Measurements from ENCODE around the gene NGDN. TPM values are rescaled to one million over a fixed set of nuclear protein-coding genes. Genes with fewer than 3 reads are reported as not detected.

The NGDN gene
- total and polyA plus RNA-seq, 10 donors = 32.7 to 62.7 (median 40.3) TPM

- intact Hi-C loops (cut with DNase I; ENCODE audit: low total_unique reads) = no loop called here
- H3K9me3 ChIP-seq = no peaks in the 10 kb centered on the region
- H3K27ac ChIP-seq = no peak overlapping the region
- TF ChIP-seq POLR2A (IDR thresholded peaks at IDR 0.05) = no peak
- TF ChIP-seq CTCF (IDR thresholded peaks at IDR 0.05 in 8 of 11, conservative IDR thresholded peaks at IDR 0.05 in 3 of 11) = no peak
- no peak for TF ChIP-seq POLR2AphosphoS5 (IDR thresholded peaks at IDR 0.05)
- no peak overlapping the region for H3K4me3 ChIP-seq
- no peaks in the 10 kb centered on the region for H3K27me3 ChIP-seq (replicated peaks in 1 of 7)
- peaks cover 0 to 94% (median 28%) of the 10 kb centered on the region in 6 donors for H3K36me3 ChIP-seq
- H3K4me1 ChIP-seq = peaks cover 0 to 16% (median 0%) of the 10 kb centered on the region in 6 donors
- DNase-seq = no peak
- 75 to 90% (median 80%) methylated on average over 3 of the region's 3 CpGs for WGBS, 5 donors
These were observed 12.0 kb downstream of the NGDN start for GRCh38 chr14:23481362-23481970.

- intact Hi-C loops (cut with DNase I; ENCODE audit: low total_unique reads) = no loop called here
- Histone ChIP-seq H3K27me3 (replicated peaks in 1 of 7) (no peaks in the 10 kb centered on the region), H3K9me3 (no peaks in the 10 kb centered on the region)
These were observed 12.7 kb downstream of the NGDN start for GRCh38 chr14:23481979-23482822.

DNA sequence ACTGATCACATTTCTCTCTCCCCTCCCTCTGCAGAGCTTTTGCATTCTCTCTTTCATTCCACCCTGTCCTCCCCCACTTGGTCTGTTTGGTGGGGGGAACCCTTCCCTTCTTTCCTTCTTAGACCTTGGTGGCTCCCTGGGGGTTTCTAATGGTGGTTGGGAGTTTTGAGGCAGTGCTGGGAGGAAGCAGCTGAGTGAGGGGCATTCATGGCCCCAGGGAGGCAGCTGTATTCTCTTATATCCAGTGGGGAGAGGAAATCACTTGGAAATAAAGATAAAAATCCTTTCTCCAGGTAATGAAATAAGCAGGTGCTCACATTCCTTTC, 13.3 kb downstream of the NGDN start:
- H3K9me3 ChIP-seq = no peaks in the 10 kb centered on the region
- no peak for DNase-seq
- no peaks in the 10 kb centered on the region for H3K27me3 ChIP-seq (replicated peaks in 1 of 7)
- H3K4me1 ChIP-seq = peaks cover 0 to 13% (median 0%) of the 10 kb centered on the region in 6 donors
- intact Hi-C loops (cut with DNase I; ENCODE audit: low total_unique reads) = no loop called here
- H3K27ac ChIP-seq = no peak overlapping the region
- TF ChIP-seq CTCF (IDR thresholded peaks at IDR 0.05 in 8 of 11, conservative IDR thresholded peaks at IDR 0.05 in 3 of 11) (no peak), POLR2A (IDR thresholded peaks at IDR 0.05) (no peak), POLR2AphosphoS5 (IDR thresholded peaks at IDR 0.05) (no peak)
- no peak overlapping the region for H3K4me3 ChIP-seq
- peaks cover 0 to 92% (median 17%) of the 10 kb centered on the region in 6 donors for H3K36me3 ChIP-seq

More at GRCh38 chr14:23481979-23482822, 12.7 kb downstream of the NGDN start:
- peaks cover 0 to 94% (median 23%) of the 10 kb centered on the region in 6 donors for H3K36me3 ChIP-seq
- peaks cover 0 to 16% (median 0%) of the 10 kb centered on the region in 6 donors for H3K4me1 ChIP-seq
- DNase-seq = no peak
- WGBS, 5 donors = 63 to 72% (median 70%) methylated on average over 7 of the region's 7 CpGs
- TF ChIP-seq POLR2A (IDR thresholded peaks at IDR 0.05) (no peak), POLR2AphosphoS5 (IDR thresholded peaks at IDR 0.05) (no peak), CTCF (IDR thresholded peaks at IDR 0.05 in 8 of 11, conservative IDR thresholded peaks at IDR 0.05 in 3 of 11) (no peak)
- no peak overlapping the region for H3K27ac ChIP-seq
- no peak overlapping the region for H3K4me3 ChIP-seq

DNA sequence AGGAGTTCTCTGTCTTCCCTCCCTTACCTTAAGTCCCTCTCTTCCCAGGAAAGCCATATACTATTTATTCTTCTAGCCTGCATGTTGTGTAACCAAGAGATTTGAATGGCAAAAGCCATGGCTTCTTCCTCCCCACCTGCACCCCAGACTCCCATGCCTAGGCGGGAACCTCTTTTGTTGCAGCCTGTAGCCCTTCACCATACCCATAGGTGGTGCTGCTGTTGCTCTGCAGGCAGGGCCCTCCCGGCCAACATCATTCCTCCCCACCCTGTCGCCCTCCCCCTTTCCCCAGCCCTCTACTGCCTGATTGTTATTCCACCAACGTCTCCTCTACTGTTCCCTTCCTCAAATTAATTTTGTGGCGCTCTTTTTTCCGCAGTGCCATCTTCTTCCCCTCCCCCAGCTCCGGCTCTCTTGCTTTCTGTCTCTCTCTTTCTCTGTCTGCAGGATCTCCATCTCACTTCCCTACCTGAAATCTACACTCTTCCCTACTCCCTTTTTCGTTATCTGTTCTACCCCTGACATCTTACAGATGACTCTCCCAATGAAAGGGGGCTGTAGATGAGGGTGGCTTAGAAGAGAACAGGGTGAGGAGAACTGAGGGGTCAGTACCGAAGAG, 13.8 kb downstream of the NGDN start:
- TF ChIP-seq POLR2A (IDR thresholded peaks at IDR 0.05) (no peak), CTCF (IDR thresholded peaks at IDR 0.05 in 8 of 11, conservative IDR thresholded peaks at IDR 0.05 in 3 of 11) (peak in 1 of 11 experiments; percentile 13)
- Histone ChIP-seq H3K9me3 (no peaks in the 10 kb centered on the region), H3K27ac (no peak overlapping the region), H3K36me3 (peaks cover 0 to 93% (median 13%) of the 10 kb centered on the region in 6 donors), H3K4me3 (no peak overlapping the region), H3K4me1 (peaks cover 0 to 9% (median 0%) of the 10 kb centered on the region in 6 donors), H3K27me3 (replicated peaks in 1 of 7) (no peaks in the 10 kb centered on the region)
- DNase-seq = no peak
- WGBS, 5 donors = 55 to 70% (median 62%) methylated on average over 9 of the region's 9 CpGs
- intact Hi-C loops (cut with DNase I; ENCODE audit: low total_unique reads) = no loop called here

Data from spleen (tissue), 11 donors.